Aorta (tissue), 5 donors: ENCODE results near the gene SLC9A9. TPM values are rescaled to one million over a fixed set of nuclear protein-coding genes. Genes with fewer than 3 reads are reported as not detected.

Experiments
- ATAC-seq: fragments of 200-7000 bp; cut with Tn5 transposase; one replicate; pipeline ENCODE4 v1.9.1; 2022; ENCODE audit warnings: moderate library complexity; ENCODE audit not compliant: low FRiP score
- DNase-seq, 2 donors: peaks; one replicate each; pipeline ENCODE4 v3.0.0-alpha.2; 2020
- H3K27ac ChIP-seq, 2 donors: one replicate each; pipeline ENCODE4 v1.5.1; 2013; ENCODE audit warnings: low read length in 2 of 2, mild to moderate bottlenecking in 2 of 2, moderate library complexity in 2 of 2, control low read depth in 1 of 2, inconsistent platforms in 1 of 2, low read depth in 1 of 2
- H3K27me3 ChIP-seq, 2 donors: one replicate each; pipeline ENCODE4 v1.6.1; 2013; ENCODE audit warnings: control low read depth in 1 of 2, low read length in 1 of 2, mild to moderate bottlenecking in 1 of 2, moderate library complexity in 1 of 2; ENCODE audit not compliant: insufficient read depth in 2 of 2, control insufficient read depth in 1 of 2
- H3K36me3 ChIP-seq, 2 donors: one replicate each; pipeline ENCODE4 v1.6.1; 2013; ENCODE audit warnings: control low read depth in 1 of 2, low read length in 1 of 2, mild to moderate bottlenecking in 1 of 2; ENCODE audit not compliant: insufficient read depth in 2 of 2, control insufficient read depth in 1 of 2
- H3K4me1 ChIP-seq, 2 donors: one replicate each; pipeline ENCODE4 v1.6.1; 2013; ENCODE audit warnings: low read length in 2 of 2, control low read depth in 1 of 2, mild to moderate bottlenecking in 1 of 2, moderate library complexity in 1 of 2; ENCODE audit not compliant: insufficient read depth in 2 of 2, control insufficient read depth in 1 of 2
- H3K4me3 ChIP-seq, 2 donors: one replicate each; pipeline ENCODE4 v1.5.1; 2013; ENCODE audit warnings: low read length in 2 of 2, control low read depth in 1 of 2, mild to moderate bottlenecking in 1 of 2
- H3K9me3 ChIP-seq: one replicate; pipeline ENCODE4 v1.6.1; 2013; ENCODE audit warnings: mild to moderate bottlenecking, low read length; ENCODE audit not compliant: control insufficient read depth
- WGBS, 2 donors: extraction: QIAGEN DNeasy Blood & Tissue Kit; methylation state at CpG; one replicate each; pipeline ENCODE4 v1.1.7; 2013; 5-methylcytosine and 5-hydroxymethylcytosine counted together
- intact Hi-C, 2 donors: fragments of 100-400 bp; cut with DNase I; formaldehyde crosslinking; loops; one replicate each; pipeline versions ENCODE4 v1.14.2 to v1.15.0; 2022
- polyA plus RNA-seq, 2 donors: library from polyadenylated mRNA; stranded (reverse); fragments of 200-250 nt; gene quantifications; one replicate each; pipeline ENCODE4 v1.2.3, GENCODE V29; 2013
- total RNA-seq, 2 donors: library from RNA; stranded (reverse); fragmentation: NEBNext Ultra II Directional; extraction: Animal tissue kit (Norgen Biotek cat#: 25700); gene quantifications; one replicate each; pipeline ENCODE4 v1.2.1, GENCODE V29; 2021
- donor health status: healthy with polysubstance abuse.
- donor health status: Bipolar disorder and iron deficiency.
- donor health status: DM: no; HTN: no; CAD: no.
- donor health status: DM: no; HTN: no; CAD: no.
- donor health status: DM: yes; HTN: yes; CAD: no.

Gene SLC9A9
- total and polyA plus RNA-seq, 4 donors, result 7.3 to 45.8 (median 12.5) TPM

DNA sequence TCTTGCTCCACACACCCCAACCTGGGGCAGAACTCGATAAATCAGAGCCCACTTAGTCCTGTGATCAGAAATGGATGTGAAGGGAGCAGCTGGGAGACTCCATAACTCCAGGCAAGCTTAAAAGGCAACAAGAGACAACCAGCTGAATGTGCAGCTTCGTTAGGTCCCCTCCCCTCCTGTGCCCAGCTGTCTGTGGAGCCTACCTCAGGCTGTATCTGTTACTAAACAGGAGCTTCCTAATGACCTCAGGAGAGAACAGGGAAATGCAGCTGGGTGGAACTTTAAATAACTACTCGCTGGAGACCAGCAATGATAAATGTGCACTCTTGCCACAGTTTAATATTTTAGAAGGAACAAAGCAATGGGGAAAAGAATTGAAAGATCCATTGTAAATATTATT, 25.9 kb downstream of the SLC9A9 start:
- no peaks in the 10 kb centered on the region for H3K27me3 ChIP-seq
- no peak overlapping the region for H3K27ac ChIP-seq
- no peak overlapping the region for H3K4me3 ChIP-seq
- no peaks in the 10 kb centered on the region for H3K9me3 ChIP-seq
- 83 to 85% methylated on average over 3 of the region's 3 CpGs for WGBS, 2 donors
- intact Hi-C loops, result no loop called here
- H3K36me3 ChIP-seq, result peaks cover 0 to 1% of the 10 kb centered on the region in 2 donors
- H3K4me1 ChIP-seq, result peaks cover 0 to 3% of the 10 kb centered on the region in 2 donors
- no peak for DNase-seq
- no peak for ATAC-seq

DNA sequence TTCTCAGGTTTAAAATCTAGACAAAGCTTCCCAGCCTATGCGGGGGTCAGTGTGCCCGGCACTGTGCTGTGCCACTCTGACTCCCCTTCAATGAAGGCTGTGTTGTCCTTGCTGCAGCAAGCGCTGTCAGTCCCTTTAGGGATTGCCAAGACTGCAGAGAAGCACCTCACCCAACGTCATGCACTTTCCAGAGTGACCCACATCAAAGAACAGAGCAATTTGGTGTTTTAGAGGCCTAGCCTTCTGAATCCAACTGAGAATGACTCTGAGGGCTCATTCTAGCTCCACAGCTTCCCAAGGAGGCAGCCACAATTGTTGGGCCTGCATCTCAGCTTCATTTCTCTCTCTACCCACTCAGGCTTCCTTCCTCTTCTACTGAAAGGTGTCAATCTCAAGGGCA, 26.4 kb downstream of the SLC9A9 start:
- 71% methylated on average over 4 of the region's 4 CpGs for WGBS, 2 donors
- intact Hi-C loops, result no loop called here
- ATAC-seq (no peak), DNase-seq (no peak)
- H3K4me3 ChIP-seq, result no peak overlapping the region
- H3K27me3 ChIP-seq, result no peaks in the 10 kb centered on the region
- H3K36me3 ChIP-seq, result peaks cover 0 to 1% of the 10 kb centered on the region in 2 donors
- peaks cover 0 to 3% of the 10 kb centered on the region in 2 donors for H3K4me1 ChIP-seq
- H3K9me3 ChIP-seq, result no peaks in the 10 kb centered on the region
- H3K27ac ChIP-seq, result no peak overlapping the region

GRCh38 chr3:143820466-143821221, 27.6 kb downstream of the SLC9A9 start:
- 95 to 96% methylated on average over 3 of the region's 3 CpGs for WGBS, 2 donors
- H3K4me3 ChIP-seq, result no peak overlapping the region
- peak in 1 of 2 donors; percentile 63 for DNase-seq
- peaks cover 0 to 1% of the 10 kb centered on the region in 2 donors for H3K36me3 ChIP-seq
- H3K4me1 ChIP-seq, result peaks cover 0 to 3% of the 10 kb centered on the region in 2 donors
- no peak for ATAC-seq
- intact Hi-C loops, result no loop called here
- H3K27ac ChIP-seq, result no peak overlapping the region
- no peaks in the 10 kb centered on the region for H3K9me3 ChIP-seq
- no peaks in the 10 kb centered on the region for H3K27me3 ChIP-seq

GRCh38 chr3:143819890-143820289, 28.4 kb downstream of the SLC9A9 start:
- ATAC-seq (no peak), DNase-seq (no peak)
- no peaks in the 10 kb centered on the region for H3K9me3 ChIP-seq
- no peaks in the 10 kb centered on the region for H3K27me3 ChIP-seq
- 84 to 85% methylated on average over 1 of the region's 1 CpG for WGBS, 2 donors
- peaks cover 0 to 1% of the 10 kb centered on the region in 2 donors for H3K36me3 ChIP-seq
- peaks cover 0 to 3% of the 10 kb centered on the region in 2 donors for H3K4me1 ChIP-seq
- H3K27ac ChIP-seq, result no peak overlapping the region
- no peak overlapping the region for H3K4me3 ChIP-seq
- intact Hi-C loops, result no loop called here

- no peaks in the 10 kb centered on the region for H3K27me3 ChIP-seq
- no peak for DNase-seq
- no peaks in the 10 kb centered on the region for H3K9me3 ChIP-seq
- WGBS, 2 donors, result 90 to 93% methylated on average over 3 of the region's 3 CpGs
- ATAC-seq, result peak; percentile 49
- no peak overlapping the region for H3K4me3 ChIP-seq
- intact Hi-C loops, result no loop called here
- H3K36me3 ChIP-seq, result no peaks in the 10 kb centered on the region
- peaks cover 0 to 2% of the 10 kb centered on the region in 2 donors for H3K4me1 ChIP-seq
- H3K27ac ChIP-seq, result no peak overlapping the region
Measured at GRCh38 chr3:143814443-143814889, 33.8 kb downstream of the SLC9A9 start.

DNA sequence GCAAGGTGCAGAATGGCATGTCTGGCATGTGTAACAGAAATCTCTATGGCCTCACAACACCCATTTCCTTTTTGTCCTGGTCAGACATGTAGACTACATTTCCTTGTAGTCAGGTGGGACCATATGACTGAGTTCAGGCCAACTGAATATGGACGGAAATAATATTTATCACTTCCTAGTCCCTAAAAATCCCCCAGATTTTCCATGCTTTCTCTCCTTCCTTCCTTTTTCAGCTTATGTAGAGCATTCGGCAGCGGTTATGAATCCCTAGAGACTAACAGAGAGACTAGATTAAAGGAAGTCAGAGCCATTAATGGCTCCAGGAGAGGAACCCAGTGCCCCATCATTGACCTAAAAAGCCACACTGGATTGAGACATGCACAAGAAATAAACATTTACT, 35.8 kb downstream of the SLC9A9 start:
- WGBS, 2 donors, result 87 to 91% methylated on average over 3 of the region's 3 CpGs
- intact Hi-C loops, result no loop called here
- ATAC-seq (no peak), DNase-seq (no peak)
- no peaks in the 10 kb centered on the region for H3K36me3 ChIP-seq
- H3K27ac ChIP-seq, result no peak overlapping the region
- H3K4me1 ChIP-seq, result peaks cover 0 to 2% of the 10 kb centered on the region in 2 donors
- no peak overlapping the region for H3K4me3 ChIP-seq
- no peaks in the 10 kb centered on the region for H3K27me3 ChIP-seq
- no peaks in the 10 kb centered on the region for H3K9me3 ChIP-seq

DNA sequence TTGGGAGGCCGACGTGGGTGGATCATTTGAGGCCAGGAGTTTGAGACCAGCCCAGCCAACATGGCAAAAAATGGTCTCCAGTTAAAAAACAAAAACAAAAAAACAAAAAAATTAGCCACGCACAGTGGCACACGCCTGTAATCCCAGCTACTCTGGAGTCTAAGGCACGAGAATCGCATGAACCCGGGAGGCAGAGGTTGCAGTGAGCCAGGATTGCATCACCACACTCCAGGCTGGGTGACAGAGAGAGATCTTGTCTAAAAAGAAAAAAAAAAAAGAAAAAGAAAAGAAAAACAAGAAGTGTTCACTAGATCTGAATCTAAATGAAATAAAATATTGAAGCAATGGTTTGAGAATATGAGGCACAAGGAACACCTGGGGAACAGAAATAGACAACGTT, 36.7 kb downstream of the SLC9A9 start:
- Histone ChIP-seq H3K9me3 (no peaks in the 10 kb centered on the region), H3K4me1 (peaks cover 0 to 2% of the 10 kb centered on the region in 2 donors), H3K36me3 (no peaks in the 10 kb centered on the region), H3K27me3 (no peaks in the 10 kb centered on the region), H3K4me3 (no peak overlapping the region), H3K27ac (no peak overlapping the region)
- DNase-seq, result peak in 1 of 2 donors; percentile 78
- peak; percentile 63 for ATAC-seq
- WGBS, 2 donors, result 93 to 94% methylated on average over 8 of the region's 8 CpGs
- intact Hi-C loops, result no loop called here

- Histone ChIP-seq H3K36me3 (no peaks in the 10 kb centered on the region), H3K27ac (no peak overlapping the region), H3K27me3 (no peaks in the 10 kb centered on the region), H3K4me1 (peaks cover 0 to 2% of the 10 kb centered on the region in 2 donors), H3K9me3 (no peaks in the 10 kb centered on the region), H3K4me3 (no peak overlapping the region)
- DNase-seq (no peak), ATAC-seq (no peak)
- intact Hi-C loops, result no loop called here
- WGBS, 2 donors, result 95% methylated on average over 2 of the region's 2 CpGs
Measured at GRCh38 chr3:143810953-143811265, 37.4 kb downstream of the SLC9A9 start.
